Activated naive CD8-positive, alpha-beta T cell treated with anti-CD3 and anti-CD28 coated beads, Interleukin-2, amount 50 U/mL, for 24 hours (primary cell): ENCODE data around the gene CYP27C1.
A peak's percentile ranks its signal among the peaks of the same experiment; 100 is the strongest.

Source experiments
- ATAC-seq: fragments of 150-1000 bp; cut with Tn5 transposase; one replicate; pipeline ENCODE4 v1.10.0; 2021
- DNase-seq: peaks from one replicate; pipeline ENCODE4 v3.0.0; 2021
- H3K27ac Mint-ChIP-seq: one replicate; pipeline ENCODE4 v1.8.0; 2021; ENCODE audit warnings: mild to moderate bottlenecking, mixed read lengths
- H3K27me3 Mint-ChIP-seq: one replicate; pipeline ENCODE4 v1.8.0; 2021; ENCODE audit warnings: mixed read lengths
- H3K36me3 Mint-ChIP-seq: one replicate; pipeline ENCODE4 v1.8.0; 2021; ENCODE audit warnings: low read depth, mixed read lengths
- H3K4me1 Mint-ChIP-seq: one replicate; pipeline ENCODE4 v1.8.0; 2021; ENCODE audit warnings: mixed read lengths
- H3K4me3 Mint-ChIP-seq: one replicate; pipeline ENCODE4 v1.8.0; 2021; ENCODE audit warnings: mild to moderate bottlenecking, moderate library complexity, mixed read lengths
- H3K9me3 Mint-ChIP-seq: one replicate; pipeline ENCODE4 v1.8.0; 2021; ENCODE audit warnings: mixed read lengths

CYP27C1 gene

DNA sequence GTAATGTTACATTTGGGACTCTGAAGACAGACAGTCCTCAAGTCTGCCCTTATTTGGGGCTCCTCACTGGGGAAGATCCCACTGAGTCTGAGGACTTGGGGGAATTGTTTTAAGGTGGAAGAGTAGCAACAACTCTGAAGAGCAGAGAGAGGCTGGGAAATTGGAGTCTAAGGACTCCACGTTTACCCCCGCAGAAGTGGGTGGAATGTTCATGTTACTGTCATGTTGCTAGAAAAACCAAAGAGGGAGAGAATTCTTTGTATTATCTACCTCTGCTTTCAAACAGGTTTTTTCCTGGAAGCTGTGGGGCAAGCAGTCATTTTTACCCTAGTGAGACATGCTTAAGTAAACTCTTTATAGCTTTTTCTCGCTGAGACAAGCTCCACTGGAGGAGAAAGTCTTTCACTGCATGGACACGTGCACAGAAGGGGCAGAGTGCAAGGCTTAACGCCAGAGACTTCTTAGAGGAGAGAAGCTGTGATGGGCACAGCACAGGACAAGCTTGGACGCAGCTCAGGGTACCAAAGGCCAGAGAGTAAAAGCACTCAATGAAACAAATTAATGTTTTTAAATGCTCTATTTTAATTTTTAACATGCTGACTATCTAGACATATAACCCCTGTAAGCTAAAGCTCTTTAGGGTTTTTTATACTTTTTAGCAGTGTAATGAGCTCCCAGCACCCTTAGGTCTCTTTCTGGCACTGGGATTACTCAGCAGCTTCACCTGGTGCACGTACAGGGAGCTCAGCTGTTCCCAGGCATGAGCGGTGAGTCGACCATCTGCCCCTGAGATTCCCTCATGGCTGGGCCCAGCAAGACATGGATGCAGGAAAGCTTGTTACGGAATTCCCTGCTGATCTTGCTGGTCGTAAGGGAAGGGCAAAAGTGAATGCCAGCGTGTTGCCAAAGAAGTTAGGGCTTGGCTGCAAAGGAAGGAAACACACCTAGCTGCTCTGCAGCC is 58.6 kb downstream of the CYP27C1 start:
- Mint-ChIP-seq H3K4me1 (peaks cover 7% of the 10 kb centered on the region), H3K9me3 (no peaks in the 10 kb centered on the region), H3K27me3 (no peaks in the 10 kb centered on the region), H3K36me3 (no peaks in the 10 kb centered on the region), H3K4me3 (no peak overlapping the region), H3K27ac (no peak overlapping the region)
- no peak for DNase-seq
- no peak for ATAC-seq

DNA sequence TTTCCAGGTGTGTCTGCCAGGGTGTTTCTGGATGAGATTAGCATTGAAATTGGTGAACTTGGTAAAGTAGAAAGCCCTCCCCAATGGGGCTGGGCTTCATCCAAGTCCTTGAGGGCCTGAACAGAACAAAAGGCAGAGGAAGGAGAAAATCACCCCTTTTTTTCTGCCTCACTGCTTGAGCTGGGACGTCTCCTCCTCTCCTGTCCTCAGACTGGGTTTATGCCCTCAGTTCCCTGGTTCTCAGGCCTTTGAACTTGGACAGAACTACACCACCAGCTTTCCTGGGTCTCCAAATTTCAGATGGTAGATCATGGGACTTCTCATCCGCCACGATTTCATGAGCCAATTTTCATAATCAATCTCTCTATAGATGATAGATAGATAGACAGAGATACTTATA is 59.4 kb downstream of the CYP27C1 start:
- H3K36me3 Mint-ChIP-seq = no peaks in the 10 kb centered on the region
- no peak overlapping the region for H3K4me3 Mint-ChIP-seq
- no peak for ATAC-seq
- no peaks in the 10 kb centered on the region for H3K27me3 Mint-ChIP-seq
- H3K9me3 Mint-ChIP-seq = no peaks in the 10 kb centered on the region
- peaks cover 7% of the 10 kb centered on the region for H3K4me1 Mint-ChIP-seq
- H3K27ac Mint-ChIP-seq = no peak overlapping the region
- no peak for DNase-seq

DNA sequence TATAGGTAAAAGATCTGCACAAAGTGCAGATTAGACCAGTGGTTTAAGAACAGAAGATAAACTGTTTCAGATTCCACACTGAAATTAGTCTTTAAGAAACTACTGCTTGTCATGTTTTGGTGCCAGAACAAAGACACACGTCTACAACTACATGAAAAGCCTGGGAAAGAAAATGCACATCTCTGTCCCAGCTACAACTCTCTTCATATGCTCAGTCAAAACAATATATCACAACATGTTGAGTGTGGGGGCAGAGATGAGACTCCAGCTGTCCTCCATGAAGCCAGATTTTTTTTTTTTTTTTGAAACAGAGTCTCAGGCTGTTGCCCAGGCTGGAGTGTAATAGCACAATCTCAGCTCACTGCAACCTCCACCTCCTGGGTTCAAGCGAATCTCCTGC is 60.6 kb downstream of the CYP27C1 start:
- Mint-ChIP-seq H3K36me3 (no peaks in the 10 kb centered on the region), H3K4me3 (no peak overlapping the region), H3K9me3 (no peaks in the 10 kb centered on the region), H3K27me3 (no peaks in the 10 kb centered on the region), H3K27ac (no peak overlapping the region), H3K4me1 (peaks cover 7% of the 10 kb centered on the region)
- DNase-seq = no peak
- ATAC-seq = no peak

DNA sequence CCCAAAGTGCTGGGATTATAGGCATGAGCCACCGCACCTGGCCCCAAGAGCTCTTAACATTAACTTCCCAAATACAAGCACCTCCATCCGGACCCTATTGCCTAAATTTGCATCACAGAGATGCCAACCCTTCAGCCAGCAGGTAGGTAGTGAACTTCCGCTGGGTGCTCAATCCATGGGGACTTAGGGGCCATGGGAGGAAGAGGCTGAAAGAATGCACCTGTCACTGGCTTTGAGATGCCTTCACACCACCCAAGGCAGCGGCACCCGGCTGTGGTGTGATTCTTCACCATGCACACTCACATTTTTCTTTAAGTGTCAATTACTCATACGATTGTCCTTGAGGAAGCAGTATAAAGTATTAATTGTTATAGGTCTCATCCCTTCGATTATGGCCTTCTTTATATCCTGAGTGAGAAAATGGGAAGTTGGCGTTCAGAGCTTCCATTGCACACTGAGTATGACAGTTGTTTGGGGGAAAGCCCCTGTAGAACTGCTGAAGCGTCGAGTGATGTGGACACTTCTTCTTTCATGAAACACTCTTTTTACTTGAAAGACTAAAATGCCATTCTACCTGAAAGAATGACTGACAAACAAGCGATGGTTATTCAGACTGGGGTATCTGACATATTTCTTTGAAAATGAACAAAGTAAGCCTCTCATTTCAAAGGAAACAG is 61.3 kb downstream of the CYP27C1 start:
- Mint-ChIP-seq H3K4me1 (peaks cover 7% of the 10 kb centered on the region), H3K27ac (no peak overlapping the region), H3K4me3 (no peak overlapping the region)

DNA sequence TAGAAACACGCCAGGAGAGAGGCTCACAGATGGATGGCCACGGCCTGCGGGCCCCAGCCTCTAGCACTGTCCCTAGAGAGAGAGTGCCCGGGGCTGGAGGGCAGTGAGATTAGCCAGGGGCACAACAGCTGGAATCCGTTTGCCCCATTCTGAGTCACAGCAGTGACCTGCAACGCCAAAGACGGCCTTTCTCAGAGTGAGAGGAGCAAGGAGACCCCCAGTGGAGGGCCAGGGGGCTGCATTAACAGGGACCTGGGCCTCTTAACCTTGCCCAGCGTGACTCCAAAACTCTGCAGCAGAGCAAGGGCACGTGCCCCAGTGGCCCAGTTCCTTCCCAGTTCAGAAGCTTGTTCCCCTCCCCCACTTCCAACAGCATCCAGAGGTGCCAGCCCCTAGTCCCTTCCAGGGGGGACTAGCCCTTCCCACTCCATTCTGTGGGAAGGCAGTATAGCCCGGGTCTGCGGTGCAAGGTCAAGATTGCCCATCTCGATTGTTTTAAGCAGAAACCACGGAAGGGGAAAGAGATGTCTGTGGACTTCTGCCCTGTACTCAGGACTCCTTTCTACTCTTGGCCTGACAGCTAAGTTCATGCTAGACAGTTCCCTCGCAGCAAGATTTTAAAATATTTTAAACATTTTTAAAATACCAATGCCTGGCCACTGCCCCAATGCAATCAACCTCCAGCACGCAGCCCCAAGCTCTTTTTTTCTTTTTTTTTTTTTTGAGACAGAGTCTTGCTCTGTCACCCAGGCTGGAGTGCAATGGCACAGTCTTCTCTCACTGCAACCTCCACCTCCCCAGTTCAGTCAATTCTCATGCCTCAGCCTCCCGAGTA is 62.2 kb downstream of the CYP27C1 start:
- no peak overlapping the region for H3K4me3 Mint-ChIP-seq
- H3K36me3 Mint-ChIP-seq = no peaks in the 10 kb centered on the region
- H3K27me3 Mint-ChIP-seq = no peaks in the 10 kb centered on the region
- no peaks in the 10 kb centered on the region for H3K9me3 Mint-ChIP-seq
- H3K27ac Mint-ChIP-seq = no peak overlapping the region
- no peak for ATAC-seq
- peaks cover 7% of the 10 kb centered on the region for H3K4me1 Mint-ChIP-seq
- DNase-seq = no peak

More for the DNA sequence above, 61.3 kb downstream of the CYP27C1 start:
- no peak for DNase-seq
- Mint-ChIP-seq H3K36me3 (no peaks in the 10 kb centered on the region), H3K27me3 (no peaks in the 10 kb centered on the region), H3K9me3 (no peaks in the 10 kb centered on the region)
- ATAC-seq = no peak

DNA sequence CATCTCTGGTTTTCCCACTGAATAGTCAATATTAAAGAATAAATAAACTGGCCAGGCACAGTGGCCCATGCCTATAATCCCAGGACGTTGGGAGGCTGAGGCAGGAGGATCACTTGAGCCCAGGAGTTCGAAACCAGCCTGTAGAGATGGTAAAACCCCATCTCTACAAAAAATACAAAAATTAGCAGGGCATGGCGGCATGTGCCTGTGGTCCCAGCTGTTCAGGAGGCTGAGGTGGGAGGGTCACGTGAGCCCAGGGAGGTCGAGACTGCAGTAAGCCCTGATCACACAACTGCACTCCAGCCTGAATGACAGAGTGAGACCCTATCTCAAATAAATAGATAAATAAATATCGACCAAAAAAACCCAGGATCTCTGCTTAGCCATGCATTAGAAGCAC is 63.0 kb downstream of the CYP27C1 start:
- no peaks in the 10 kb centered on the region for H3K9me3 Mint-ChIP-seq
- no peak for ATAC-seq
- H3K36me3 Mint-ChIP-seq = no peaks in the 10 kb centered on the region
- DNase-seq = no peak
- H3K4me1 Mint-ChIP-seq = peaks cover 7% of the 10 kb centered on the region
- no peak overlapping the region for H3K4me3 Mint-ChIP-seq
- H3K27me3 Mint-ChIP-seq = no peaks in the 10 kb centered on the region
- no peak overlapping the region for H3K27ac Mint-ChIP-seq

DNA sequence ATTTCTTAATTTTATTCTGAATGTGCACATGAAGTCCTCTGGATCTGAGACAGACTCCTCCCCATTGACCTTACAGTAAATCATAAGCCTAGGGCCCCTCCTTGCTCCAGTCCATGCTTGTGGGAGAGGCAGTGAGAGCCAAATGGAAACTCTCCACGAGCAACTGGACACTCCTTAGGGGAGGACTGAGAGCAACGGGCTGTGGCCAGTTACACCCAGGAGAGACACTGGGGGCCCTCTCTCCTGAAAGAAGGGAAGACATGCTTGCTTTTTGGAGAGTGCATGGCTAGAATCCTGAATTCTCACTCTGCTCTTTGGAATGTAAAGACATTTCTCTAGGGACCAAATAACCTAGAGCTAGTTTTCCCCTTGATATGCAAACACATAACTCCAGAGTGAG is 64.2 kb downstream of the CYP27C1 start:
- ATAC-seq (no peak), DNase-seq (no peak)
- no peaks in the 10 kb centered on the region for H3K27me3 Mint-ChIP-seq
- H3K4me3 Mint-ChIP-seq = no peak overlapping the region
- H3K9me3 Mint-ChIP-seq = no peaks in the 10 kb centered on the region
- no peak overlapping the region for H3K27ac Mint-ChIP-seq
- H3K4me1 Mint-ChIP-seq = peaks cover 7% of the 10 kb centered on the region
- H3K36me3 Mint-ChIP-seq = no peaks in the 10 kb centered on the region

DNA sequence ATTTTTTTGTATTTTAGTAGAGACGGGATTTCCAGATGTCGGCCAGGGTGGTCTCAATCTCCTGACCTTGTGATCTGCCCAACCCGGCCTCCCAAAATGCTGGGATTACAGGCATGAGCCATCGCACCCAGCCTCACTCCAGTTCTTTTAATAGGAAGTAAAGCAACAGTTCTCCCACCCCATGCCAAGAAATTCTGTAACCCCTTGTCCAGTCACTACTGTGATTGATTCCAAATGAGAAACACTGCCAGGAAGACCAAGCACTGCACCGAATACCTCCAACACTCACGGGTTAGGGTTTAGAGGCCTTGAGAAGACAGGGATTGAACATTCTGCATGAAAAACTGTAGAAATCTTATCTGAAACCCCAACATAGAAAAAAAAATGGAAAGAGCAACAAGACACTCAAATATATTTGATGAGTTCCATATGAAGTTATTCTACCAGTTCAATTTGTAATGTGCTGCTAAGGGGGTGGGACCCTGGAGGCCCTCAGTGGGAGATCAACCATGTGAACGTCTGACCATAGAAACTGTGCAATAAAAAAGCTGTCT is 65.0 kb downstream of the CYP27C1 start:
- H3K4me1 Mint-ChIP-seq = peaks cover 7% of the 10 kb centered on the region
- H3K27me3 Mint-ChIP-seq = no peaks in the 10 kb centered on the region
- no peak overlapping the region for H3K4me3 Mint-ChIP-seq
- no peak overlapping the region for H3K27ac Mint-ChIP-seq
- no peak for ATAC-seq
- DNase-seq = no peak
- H3K36me3 Mint-ChIP-seq = no peaks in the 10 kb centered on the region
- no peaks in the 10 kb centered on the region for H3K9me3 Mint-ChIP-seq

DNA sequence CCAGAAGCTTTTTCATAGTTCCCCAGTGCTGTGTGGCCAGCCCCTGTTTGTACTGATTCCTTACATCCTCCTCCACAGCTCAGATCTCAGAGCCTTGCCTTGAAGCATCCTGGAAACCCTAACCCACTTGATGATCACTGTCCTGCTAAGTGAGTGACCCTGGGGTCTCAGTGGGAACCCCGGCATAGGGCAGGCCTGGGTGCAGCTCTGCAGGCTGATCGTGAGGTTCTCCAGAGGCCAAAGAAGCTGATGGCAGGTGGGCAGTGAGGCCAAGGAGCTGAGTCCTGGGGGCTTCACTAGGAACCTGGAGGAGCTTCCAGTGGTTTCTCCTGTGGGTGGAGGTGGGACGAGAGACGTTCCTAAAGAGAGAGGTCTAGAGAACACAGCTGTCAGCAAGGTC is 65.7 kb downstream of the CYP27C1 start:
- ATAC-seq = no peak
- Mint-ChIP-seq H3K4me1 (peaks cover 6% of the 10 kb centered on the region), H3K9me3 (no peaks in the 10 kb centered on the region), H3K36me3 (no peaks in the 10 kb centered on the region), H3K4me3 (no peak overlapping the region), H3K27ac (no peak overlapping the region), H3K27me3 (no peaks in the 10 kb centered on the region)
- no peak for DNase-seq

DNA sequence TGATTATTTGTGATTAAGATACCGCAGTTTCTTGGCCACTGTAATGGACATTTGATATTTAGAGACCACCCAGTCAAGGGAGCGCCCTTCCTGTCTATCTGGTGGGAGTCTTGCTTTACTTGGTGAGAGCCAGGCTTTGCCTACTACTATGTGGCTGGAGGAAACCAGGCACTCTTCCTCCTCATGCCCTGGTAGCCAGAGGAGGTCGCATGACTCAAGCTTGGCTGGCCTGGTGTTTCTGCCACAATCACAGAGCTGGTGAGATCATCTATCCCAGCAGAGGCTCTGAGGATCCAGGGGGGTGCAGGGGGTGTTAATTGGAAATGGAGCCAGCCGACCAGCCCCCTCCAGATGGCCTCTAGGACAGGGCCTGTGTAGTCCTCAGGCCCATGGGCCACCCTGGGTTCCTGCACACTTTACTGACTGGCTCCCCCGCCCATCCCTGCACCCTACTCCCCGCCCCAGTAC is 66.4 kb downstream of the CYP27C1 start:
- Mint-ChIP-seq H3K9me3 (no peaks in the 10 kb centered on the region), H3K27me3 (no peaks in the 10 kb centered on the region), H3K4me3 (no peak overlapping the region), H3K36me3 (no peaks in the 10 kb centered on the region), H3K27ac (no peak overlapping the region), H3K4me1 (no peaks in the 10 kb centered on the region)
- ATAC-seq (peak; percentile 23), DNase-seq (no peak)

DNA sequence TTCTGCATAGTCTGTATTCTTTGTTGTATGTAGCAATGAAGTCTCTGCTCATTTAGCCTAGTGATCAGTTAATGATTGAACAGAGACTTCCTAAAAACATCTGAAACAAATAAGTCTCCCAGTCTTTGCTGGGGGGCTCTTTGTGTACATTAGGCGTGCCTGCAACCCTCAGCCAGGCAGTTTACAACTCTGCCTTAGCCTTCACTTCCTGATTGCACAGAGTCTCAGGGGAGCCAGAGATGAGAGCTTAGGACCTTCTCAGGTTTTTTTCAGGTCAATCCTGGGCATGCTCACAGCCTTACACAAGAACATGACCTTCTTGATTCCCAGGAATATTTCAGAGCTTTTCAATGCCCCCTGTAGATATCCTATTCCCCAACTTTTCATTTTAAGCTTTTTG is 69.1 kb downstream of the CYP27C1 start:
- no peak overlapping the region for H3K27ac Mint-ChIP-seq
- ATAC-seq (no peak), DNase-seq (no peak)
- H3K27me3 Mint-ChIP-seq = no peaks in the 10 kb centered on the region
- no peaks in the 10 kb centered on the region for H3K36me3 Mint-ChIP-seq
- H3K9me3 Mint-ChIP-seq = no peaks in the 10 kb centered on the region
- no peaks in the 10 kb centered on the region for H3K4me1 Mint-ChIP-seq
- no peak overlapping the region for H3K4me3 Mint-ChIP-seq

DNA sequence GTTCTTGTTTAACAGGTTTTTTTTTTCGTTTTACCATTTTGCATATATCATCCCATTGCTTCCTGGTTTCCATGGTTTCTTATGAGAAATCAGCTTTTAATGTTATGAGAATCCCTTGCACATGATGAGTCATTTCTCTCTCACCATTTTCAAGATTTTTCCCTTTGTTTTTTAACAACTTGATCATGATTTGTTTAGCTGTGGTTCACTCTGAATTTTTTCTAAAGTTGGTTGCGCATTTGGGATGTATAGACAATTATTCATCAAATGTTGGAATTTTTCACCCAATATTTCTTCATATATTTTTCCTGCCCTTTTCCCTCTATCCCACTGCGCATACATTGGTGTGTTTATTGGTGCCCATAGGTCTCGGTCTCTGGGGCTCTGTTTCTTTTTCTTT is 70.7 kb downstream of the CYP27C1 start:
- Mint-ChIP-seq H3K4me3 (no peak overlapping the region), H3K36me3 (no peaks in the 10 kb centered on the region), H3K27ac (no peak overlapping the region), H3K27me3 (no peaks in the 10 kb centered on the region), H3K9me3 (no peaks in the 10 kb centered on the region), H3K4me1 (peaks cover 4% of the 10 kb centered on the region)
- DNase-seq (no peak), ATAC-seq (no peak)

DNA sequence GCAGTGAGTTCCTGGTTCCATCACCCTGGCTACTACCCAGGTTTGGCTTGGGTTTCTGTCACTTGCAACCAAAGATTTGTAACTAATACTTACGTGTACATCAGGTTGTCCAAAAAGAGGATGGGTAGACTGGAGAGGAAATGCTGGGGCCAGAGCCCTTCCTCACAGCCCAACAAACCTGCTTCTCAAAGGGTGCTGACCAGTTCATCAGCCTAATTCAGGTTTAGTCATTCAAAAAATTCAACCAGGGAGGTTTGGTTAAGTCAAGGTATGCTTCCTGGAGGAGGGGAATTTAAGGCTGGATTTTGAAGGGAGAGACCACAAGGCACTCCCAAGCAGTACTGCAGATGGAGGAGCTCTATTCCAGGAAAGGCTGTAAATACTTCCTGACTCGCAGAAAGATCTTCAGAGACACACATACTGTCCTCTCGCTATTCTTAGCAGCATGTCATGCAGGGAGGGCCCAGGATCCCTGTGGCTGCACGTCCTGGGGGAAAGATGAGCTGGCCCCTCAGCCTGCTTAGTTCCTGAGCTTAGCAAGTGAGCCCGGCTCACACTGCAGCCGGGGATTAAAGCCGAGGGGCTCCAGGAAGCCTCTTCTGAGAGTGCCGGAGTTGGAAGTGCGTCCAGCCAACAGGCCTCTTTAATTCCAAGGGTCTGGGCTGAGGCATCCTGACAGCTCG is 73.1 kb downstream of the CYP27C1 start:
- no peaks in the 10 kb centered on the region for H3K9me3 Mint-ChIP-seq
- peaks cover 4% of the 10 kb centered on the region for H3K4me1 Mint-ChIP-seq
- no peak overlapping the region for H3K27ac Mint-ChIP-seq
- H3K4me3 Mint-ChIP-seq = no peak overlapping the region
- H3K36me3 Mint-ChIP-seq = no peaks in the 10 kb centered on the region
- DNase-seq (no peak), ATAC-seq (no peak)
- H3K27me3 Mint-ChIP-seq = no peaks in the 10 kb centered on the region
